SK-N-MC (cell line): ENCODE results near the gene ZNF23.

ENCODE experiments used
- EZH2 ChIP-seq: fragments of 200-600 bp; sonication (generic); IDR thresholded peaks from one replicate; pipeline ENCODE4 v1.6.1; 2017; ENCODE audit warnings: antibody characterized with exemption
- POLR2AphosphoS5 ChIP-seq: IDR thresholded peaks from 2 replicates; pipeline ENCODE4 v1.6.1; 2012; ENCODE audit warnings: mild to moderate bottlenecking, low read depth, low read length, borderline replicate concordance

DNA sequence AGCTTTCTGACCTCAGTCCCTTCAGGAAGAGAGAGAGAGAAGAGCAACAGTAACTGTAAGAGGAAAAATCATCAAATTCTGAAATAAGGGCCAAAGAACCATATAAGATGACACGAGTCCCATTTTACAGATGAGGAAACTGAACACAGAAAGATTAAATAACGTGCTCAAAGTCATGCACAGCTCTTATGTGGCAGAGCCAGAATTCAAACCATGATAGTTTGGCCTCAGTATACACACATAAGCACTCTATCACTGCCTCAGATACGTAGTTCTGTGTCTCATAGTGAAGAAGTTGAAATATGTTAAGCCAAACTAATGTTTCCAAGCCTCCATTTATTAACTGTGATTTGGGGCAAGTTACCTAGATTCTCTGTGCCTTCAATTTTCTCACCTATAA is 29.0 kb upstream of the ZNF23 start:
- TF ChIP-seq POLR2AphosphoS5 (no peak), EZH2 (no peak)
